AG08396 (cell line): Measurements from ENCODE around the gene GPR158.
"Not testable (repeated sequence)": the region's sequence is repeated elsewhere in the genome, so short reads cannot be mapped to it uniquely, and the experiment has no call there.

Experiments used
- DNase-seq: peaks from one replicate; pipeline ENCODE4 v3.0.0; 2012; ENCODE audit warnings: low spot score, mixed read lengths

The GPR158 gene, protein sequence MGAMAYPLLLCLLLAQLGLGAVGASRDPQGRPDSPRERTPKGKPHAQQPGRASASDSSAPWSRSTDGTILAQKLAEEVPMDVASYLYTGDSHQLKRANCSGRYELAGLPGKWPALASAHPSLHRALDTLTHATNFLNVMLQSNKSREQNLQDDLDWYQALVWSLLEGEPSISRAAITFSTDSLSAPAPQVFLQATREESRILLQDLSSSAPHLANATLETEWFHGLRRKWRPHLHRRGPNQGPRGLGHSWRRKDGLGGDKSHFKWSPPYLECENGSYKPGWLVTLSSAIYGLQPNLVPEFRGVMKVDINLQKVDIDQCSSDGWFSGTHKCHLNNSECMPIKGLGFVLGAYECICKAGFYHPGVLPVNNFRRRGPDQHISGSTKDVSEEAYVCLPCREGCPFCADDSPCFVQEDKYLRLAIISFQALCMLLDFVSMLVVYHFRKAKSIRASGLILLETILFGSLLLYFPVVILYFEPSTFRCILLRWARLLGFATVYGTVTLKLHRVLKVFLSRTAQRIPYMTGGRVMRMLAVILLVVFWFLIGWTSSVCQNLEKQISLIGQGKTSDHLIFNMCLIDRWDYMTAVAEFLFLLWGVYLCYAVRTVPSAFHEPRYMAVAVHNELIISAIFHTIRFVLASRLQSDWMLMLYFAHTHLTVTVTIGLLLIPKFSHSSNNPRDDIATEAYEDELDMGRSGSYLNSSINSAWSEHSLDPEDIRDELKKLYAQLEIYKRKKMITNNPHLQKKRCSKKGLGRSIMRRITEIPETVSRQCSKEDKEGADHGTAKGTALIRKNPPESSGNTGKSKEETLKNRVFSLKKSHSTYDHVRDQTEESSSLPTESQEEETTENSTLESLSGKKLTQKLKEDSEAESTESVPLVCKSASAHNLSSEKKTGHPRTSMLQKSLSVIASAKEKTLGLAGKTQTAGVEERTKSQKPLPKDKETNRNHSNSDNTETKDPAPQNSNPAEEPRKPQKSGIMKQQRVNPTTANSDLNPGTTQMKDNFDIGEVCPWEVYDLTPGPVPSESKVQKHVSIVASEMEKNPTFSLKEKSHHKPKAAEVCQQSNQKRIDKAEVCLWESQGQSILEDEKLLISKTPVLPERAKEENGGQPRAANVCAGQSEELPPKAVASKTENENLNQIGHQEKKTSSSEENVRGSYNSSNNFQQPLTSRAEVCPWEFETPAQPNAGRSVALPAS (N-terminal part only)

DNA sequence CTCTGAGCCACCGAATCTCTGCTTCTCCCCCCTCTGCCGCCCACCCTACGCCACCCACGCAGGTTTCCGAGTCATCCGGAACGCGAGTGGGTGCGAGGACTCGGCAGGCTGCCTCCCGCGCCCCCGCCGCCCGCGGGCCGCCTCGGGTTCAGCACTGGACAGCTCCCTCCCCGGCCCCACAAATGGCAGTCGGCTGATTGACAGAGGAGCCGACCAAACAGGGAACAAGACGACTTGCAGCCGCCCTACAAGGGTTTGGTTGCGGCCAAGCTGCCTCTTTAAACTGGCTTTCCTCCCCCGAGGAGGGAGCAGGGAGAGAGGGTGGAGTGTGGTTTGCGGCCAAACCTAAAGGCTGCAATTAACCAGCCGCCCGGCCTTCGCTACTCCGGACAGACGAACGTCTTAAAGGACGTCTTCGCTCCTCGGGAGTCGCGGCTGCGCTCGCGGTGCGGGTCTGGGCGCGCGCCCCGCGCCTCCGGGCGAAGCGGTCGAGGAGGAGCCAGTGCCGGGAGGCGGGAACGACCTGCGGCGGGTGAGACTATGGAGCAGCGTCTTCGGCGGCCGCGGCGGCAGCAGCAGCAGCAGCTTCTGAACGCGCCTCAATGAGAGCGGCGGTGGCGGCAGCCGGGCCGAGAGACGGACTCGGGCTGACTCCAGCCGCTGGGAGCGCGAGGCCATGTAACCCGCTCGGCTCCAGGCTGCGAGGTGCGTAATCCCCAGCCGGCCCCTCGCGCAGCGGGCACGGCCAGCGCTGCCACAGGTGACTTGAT, at the start of gene GPR158:
Gene GPR158, plus strand, starts transcription at position 541 of the 770 bp plus-strand sequence. CDS start 420 bp downstream, outside the sequence.
- peak; percentile 93 for DNase-seq

DNA sequence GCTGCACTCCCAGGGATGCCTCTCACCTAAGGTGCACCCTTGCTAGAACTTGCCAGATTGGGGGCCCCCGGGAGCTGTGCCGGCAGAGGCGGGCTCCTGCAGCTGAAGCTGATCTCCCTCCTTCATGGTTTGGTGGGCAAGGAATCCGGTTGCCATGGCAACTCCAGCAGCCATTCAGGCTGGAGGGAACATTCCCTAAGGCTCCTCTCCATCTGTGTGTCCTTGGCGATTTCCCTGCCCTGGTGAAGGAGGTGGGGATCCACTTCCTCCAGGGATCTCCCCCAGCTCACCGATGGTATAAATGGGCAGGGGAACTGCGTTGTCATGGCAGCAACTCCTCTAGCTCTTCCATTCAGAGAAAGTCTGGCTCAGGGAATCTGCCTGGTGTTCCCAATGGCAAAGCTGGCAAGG, 49.6 kb upstream of the GPR158 start:
- no peak for DNase-seq

DNA sequence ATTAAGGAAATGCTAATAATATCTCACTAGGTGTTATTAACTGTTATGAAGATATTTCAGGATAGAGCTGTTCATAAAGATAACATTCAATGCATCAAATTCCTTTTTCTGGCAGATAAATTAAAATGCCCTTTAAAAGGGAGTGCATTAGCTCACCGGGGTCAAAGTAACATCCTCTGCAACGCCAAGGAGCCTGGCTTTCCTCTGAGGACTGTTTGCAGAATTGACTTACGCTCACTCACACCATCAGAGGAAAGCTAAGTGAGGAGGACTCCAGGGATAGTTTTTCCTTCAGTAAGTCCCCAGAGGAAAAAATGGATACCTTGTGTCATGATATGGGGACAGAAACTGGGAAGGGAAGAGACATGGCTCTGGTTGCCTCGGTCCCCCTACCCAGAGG, 45.2 kb upstream of the GPR158 start:
- no peak for DNase-seq

DNA sequence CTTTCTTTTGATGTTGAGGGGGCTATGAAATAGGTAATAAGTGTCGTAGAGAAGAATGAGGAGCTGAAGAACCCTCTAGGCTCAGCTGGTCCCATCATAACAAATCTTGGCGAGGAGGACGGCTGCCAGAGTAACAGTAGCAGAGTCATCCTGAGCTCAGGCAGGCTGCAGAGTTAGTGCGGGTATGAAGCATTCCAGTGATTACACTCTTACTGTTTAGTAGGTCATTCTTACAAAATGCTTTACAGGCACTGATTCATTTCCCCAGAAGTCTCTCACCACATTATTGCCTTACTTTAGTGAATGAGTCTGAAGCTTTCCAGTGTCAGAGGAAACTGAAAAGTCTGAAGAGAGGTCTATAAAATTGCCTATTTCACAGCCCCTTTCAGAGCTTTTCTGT, 43.9 kb upstream of the GPR158 start:
- DNase-seq, result peak; percentile 34

DNA sequence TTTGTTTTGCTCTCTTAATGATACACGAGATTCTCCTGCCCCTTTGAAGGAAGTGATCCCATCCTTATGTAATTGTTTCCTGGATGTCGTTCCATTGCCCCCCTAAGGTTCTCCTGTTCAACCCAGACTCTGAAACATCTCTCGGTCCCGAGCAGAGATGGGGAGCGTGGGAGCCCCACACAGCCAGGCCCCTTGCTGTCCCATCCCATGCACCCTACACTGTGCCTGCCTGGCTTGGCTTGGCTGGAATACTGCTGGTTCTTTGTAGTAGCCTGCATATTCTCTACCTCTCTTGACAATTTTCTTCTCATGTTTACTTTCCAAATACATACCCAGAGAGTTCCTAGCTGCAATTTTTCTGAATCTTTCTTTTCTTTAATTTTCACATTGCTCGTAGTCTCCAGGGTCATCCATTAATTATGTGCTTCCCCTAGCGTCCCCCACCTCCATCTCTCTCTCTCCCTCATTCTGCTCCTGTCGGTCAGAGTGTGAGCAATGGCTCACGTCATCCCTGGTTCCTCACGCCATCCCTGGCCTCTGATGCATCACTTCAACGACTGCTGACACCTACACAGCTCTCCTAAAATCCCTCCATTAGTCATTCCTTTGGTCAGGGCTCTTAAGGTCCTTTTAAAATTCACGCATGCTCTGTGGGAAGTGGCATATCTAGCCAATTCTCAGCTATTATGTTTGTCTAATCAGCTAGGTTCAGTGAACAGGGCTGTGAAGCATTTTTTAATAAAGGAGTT, 32.5 kb upstream of the GPR158 start:
- DNase-seq, result no peak

DNA sequence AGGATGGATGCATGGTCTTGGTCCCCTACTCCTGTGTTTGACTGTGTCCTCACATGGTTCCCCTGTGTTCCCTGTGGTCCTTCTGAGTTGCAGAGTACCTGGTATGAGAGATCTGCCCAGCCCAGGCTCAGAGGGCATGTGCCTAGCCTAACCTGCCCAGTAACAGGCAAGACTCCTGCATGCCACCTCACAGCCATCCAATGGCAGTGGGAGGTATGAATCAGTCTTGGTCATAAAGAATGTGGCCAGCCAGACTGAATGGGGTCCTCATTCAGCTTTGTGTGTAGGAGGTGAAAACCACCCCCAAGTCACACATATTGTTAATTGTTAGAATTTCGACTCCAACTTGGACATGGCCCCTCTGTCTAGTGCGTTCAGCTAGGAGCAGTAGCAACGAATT, 17.2 kb upstream of the GPR158 start:
- no peak for DNase-seq

DNA sequence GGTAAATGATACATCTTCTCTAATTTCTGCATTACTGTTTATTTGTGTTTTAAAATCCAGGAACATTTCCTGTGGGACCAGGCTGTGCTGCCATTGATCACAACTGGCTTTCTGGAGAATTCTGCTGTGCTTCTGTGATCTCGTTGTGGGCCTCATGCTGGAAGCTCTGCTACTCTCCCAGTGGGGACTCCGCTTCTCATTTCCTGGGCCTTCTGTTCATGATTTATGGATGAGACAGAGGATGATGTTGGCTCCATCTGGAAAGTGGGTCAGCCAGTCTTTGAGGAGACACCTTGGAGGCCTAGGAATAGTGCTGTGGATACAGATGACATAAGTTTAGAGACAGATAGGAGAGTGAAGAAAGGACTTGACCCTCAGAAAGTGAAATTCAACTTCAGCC, 15.2 kb upstream of the GPR158 start:
- DNase-seq, result no peak

DNA sequence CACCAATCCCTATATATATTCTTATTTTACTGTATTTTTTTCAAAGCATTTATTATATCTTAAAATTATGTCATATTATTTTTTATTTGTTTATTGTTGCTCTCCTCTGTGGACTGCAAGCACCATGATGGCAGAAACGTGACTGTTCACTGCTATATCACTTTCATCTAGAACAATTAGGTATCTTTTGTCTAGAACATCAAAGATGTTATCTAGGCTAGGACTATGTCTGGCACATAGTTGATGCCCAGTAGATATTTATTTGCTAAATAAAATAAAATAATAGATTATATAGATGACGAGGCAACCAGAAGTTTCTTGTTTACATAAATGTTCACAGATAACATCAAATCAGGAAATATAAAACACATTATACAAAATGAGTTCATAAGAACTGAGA, 12.4 kb upstream of the GPR158 start:
- no peak for DNase-seq

DNA sequence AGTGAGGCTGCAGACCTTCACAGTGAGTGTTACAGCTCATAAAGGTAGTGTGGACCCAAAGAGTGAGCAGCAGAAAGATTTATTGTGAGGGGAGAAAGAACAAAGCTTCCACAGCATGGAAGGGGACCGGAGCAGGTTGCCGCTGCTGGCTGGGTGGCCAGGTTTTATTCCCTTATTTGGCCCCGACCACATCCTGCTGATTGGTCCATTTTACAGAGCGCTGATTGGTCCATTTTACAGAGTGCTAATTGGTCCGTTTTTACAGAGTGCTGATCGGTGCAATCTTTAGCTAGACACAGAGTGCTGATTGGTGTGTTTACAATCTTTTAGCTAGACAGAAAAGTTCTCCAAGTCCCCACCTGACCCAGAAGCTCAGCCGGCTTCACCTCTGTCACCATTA, 11.3 kb upstream of the GPR158 start:
- not testable (repeated sequence) for DNase-seq

DNA sequence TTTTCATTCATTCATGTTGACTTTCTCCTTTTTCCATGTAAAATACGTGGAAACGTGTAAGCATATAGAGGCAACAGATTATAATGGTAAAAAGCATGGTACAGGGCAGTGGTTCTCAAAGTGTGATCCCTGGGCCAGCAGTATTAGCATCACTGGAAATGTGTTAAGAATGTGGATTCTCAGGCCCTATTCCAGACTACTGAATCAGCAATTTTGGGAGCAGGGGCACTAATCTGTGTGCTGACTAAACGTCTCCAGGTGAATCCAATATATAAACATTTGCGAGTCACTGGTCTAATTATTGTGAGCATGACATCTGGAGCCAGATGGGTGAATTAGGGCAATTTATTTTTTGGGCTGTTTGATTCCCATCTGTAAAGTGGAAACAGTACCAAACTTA, 5.1 kb upstream of the GPR158 start:
- no peak for DNase-seq

DNA sequence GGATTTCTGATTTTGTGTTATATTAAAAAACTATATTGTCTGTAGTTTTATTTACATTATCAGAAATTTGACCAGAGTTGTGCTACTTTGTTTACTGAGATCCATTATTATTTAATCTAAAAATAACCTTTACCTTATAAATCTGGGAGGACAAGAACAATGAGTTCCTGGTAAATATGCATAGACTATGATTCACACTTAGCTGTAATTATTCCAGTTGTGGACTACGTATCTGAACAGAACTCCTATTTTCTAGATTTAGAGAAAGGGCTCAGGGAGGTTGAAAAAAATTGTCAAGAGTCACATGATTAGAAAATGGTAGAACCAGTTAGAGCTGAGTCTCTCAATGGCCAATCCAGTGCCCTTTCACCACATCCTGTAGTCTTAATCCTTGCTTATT, 4.2 kb upstream of the GPR158 start:
- no peak for DNase-seq

DNA sequence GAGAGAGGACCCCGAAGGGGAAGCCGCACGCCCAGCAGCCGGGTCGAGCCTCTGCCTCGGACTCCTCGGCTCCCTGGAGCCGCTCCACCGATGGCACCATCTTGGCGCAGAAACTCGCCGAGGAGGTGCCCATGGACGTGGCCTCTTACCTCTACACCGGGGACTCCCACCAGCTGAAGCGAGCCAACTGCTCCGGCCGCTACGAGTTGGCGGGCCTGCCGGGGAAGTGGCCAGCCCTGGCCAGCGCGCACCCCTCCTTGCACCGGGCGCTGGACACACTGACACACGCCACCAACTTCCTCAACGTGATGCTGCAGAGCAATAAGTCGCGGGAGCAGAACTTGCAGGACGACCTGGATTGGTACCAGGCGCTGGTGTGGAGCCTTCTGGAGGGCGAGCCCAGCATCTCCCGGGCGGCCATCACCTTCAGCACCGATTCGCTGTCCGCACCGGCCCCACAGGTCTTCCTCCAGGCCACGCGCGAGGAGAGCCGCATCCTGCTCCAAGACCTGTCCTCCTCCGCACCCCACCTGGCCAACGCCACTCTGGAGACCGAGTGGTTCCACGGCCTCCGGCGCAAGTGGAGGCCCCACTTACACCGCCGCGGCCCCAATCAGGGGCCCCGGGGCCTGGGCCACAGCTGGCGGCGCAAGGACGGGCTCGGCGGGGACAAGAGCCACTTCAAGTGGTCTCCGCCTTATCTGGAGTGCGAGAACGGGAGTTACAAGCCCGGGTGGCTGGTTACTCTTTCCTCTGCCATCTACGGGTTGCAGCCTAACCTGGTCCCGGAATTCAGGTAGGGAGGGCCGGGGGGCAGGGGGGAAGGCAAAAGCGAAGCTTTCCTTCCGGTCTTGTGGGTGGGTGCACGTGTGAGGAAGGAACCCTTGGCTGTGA, 973 bp downstream of the GPR158 start:
- DNase-seq, result no peak

DNA sequence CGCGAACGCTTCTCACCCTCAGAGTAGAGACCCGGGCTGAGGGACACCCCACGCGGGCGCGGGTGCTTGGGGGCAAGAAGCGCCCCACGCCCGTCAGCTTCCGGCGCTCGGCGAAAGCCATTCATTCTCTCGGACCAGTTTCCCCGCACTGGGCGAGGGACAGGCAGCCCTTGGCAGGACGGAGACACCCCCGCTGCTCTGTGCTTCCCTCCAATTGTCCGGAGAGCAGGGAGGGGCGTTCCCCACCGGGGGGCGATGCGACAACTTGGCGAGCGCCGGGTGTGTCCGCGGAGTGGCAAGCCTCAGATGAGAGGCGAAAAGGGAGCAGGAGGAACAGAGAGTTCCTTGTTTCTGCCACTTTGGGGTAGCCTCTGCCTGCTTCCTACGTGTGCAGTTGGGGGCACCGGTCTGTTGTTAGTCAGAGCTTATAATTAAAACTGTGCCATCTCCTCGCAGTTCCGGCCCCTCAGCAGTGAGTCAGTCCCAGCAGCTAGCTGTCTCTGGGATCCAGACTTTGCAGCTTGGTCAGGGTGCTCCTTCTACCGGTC, 1.7 kb downstream of the GPR158 start:
- no peak for DNase-seq

DNA sequence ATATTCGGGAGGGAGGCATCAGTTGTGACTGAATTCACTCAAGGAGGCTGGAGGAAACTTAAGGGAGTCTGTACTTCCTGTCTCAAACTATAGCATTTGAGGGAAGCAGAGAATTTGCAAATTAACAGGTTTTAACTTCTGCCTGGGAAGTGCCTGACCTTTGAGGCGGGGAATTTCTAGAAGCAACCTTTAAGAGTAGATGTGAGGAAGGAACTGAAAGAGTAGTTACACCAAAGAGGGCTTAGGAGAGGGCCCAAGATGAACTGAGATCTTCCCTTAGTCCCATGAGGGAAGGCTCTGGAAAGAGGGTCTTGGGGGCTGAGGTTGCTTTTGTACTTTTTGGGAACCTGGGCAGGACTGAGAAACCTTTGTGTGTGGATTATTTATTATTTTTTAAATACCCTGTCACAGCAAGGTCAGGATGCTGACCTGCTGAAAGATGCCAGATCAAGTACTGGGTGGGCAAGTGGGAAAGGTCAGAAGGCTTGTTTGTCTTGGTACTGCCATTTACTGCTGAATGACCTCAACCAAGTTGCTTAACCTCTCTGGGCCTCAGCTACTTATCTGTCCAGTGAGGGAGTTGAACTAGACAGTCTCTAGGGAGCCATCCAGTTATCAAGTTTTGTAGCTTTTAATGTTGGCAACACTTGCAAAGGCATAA, 2.4 kb downstream of the GPR158 start:
- no peak for DNase-seq

DNA sequence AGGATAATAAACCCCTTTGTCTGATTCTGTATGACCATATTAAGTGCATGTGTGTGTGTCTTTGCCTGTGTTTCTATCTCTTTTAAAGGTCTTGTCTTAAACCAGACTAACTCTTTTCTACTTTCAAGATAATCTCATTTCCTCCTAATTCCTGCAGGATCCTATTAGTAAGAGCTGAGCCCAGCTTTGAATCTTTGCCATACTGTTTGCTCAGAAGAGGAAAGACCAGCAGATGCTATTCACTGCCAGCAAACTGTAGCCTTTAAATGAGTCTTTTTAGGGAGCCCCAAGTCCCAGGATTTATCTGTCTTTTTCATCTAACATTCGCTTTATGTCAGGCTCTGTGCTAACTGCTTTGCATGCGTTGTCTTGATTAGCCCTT, 2.9 kb downstream of the GPR158 start:
- DNase-seq, result no peak

DNA sequence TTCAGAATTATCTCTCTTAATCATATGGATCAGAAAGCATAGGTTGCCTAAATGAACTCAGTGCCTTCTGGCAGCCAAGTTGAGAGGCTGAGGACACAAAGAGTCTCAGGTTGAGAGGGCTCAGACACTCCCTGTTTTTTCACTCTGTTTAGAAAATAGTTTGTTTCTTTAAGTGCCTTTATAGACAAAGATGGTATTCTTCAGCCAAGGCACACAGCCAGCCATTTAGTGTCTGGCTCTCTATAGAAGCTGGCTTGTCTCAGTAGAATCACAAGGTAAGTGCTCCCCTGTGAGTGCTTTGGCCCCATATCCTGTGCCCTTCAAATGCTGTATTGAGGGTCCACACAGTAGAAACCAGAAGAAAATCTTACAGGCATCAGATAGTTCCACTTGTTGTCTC, 3.6 kb downstream of the GPR158 start:
- no peak for DNase-seq

DNA sequence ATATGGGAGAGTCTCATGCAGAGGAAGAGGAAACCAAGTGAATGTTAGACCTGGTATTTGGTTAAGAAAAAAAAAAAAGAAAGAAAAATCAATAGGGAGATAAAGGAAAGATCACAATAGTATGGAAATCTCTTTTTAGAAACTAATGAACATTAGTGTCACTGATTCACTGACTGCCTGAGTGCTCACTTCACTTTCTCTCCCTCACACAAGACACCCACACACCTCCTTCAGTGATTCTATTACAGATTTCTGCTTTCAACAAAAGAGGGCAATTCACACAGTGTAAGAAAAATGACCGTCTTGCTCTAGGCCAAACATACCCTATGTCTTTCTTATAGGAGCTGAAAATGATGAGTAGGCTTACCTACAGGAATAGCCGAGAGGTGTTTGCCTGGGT, 6.0 kb downstream of the GPR158 start:
- DNase-seq, result no peak

DNA sequence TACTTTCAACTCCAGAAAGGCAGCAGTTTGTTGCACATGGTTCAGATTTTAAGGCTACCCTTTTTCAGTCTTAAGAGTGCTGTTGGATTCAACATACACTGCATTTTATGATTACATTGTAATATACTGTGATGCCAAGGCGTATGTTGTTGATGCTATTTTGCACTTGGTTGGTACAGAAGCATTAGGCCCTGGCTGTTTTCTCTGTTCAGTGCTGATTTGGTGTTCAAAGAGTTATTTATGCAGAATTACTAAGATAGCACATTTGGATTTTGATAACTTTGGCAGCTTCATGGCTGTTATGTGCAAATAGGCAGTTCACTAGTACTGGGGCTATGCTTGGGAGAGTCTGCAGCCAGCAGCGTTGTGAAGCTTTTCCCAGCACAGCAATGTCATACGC, 7.8 kb downstream of the GPR158 start:
- DNase-seq, result no peak
